HCT116 (cell line): Measurements from ENCODE around the gene ALDH8A1. TPM values are rescaled to one million over a fixed set of nuclear protein-coding genes. Genes with fewer than 3 reads are reported as not detected.

ENCODE experiments used
- ATAC-seq: fragments of 200-7000 bp; cut with Tn5 transposase; 2 replicates; pipeline ENCODE4 v1.9.1; 2020; ENCODE audit warnings: mild to moderate bottlenecking, moderate library complexity
- BruUV-seq: library from RNA; stranded (reverse); fragments of 400-500 nt; replicated peaks from 2 replicates; lab custom pipeline; 2021; lab: Mats Ljungman, UMichigan
- CTCF ChIA-PET: fragments of 300-600 bp; sonication (Branson Sonifier 250); formaldehyde crosslinking; loops from one replicate; lab custom pipeline; 2021; ENCODE audit warnings: antibody characterized with exemption; lab: Charles Lee
- POLR2A ChIA-PET: fragments of 300-600, 350-600 bp; sonication (Branson Sonifier 250); formaldehyde crosslinking; loops from one replicate; lab custom pipeline; 2021; ENCODE audit warnings: antibody characterized with exemption; lab: Charles Lee
- RAD21 ChIA-PET, 2 experiments: fragments of 300-600 bp; sonication (Branson Sonifier 250); formaldehyde crosslinking; loops; one replicate each; lab custom pipeline; 2023; ENCODE audit warnings: low total read pairs in 2 of 2; ENCODE audit not compliant: uncharacterized antibody in 2 of 2, unreplicated experiment in 2 of 2, low non-redundant PET in 1 of 2; lab: Charles Lee
- DNase-seq: peaks from one replicate; pipeline ENCODE4 v3.0.0-alpha.2; 2010; ENCODE audit warnings: low read depth, low spot score
- H2AFZ ChIP-seq: fragments of 200-600 bp; shearing (Covaris generic), sonication (generic); 2 replicates; pipeline ENCODE4 v1.6.1; 2017; ENCODE audit warnings: low read depth, mixed run types, mixed read lengths, antibody characterized with exemption, low read length; ENCODE audit not compliant: poor library complexity, severe bottlenecking
- H3K27ac ChIP-seq: 2 replicates; pipeline ENCODE4 v1.5.1; 2012; ENCODE audit warnings: low read depth, low read length
- H3K27me3 ChIP-seq: fragments of 200-600 bp; sonication (generic); 2 replicates; pipeline ENCODE4 v1.6.1; 2016; ENCODE audit warnings: mixed run types, low read length, mixed read lengths; ENCODE audit not compliant: insufficient read depth
- H3K36me3 ChIP-seq, 2 experiments: fragments of 200-500 bp in 1 of 2; fragments of 200-600 bp in 1 of 2; sonication (Bioruptor generic) in 1 of 2; sonication (generic) in 1 of 2; 2 replicates each; pipeline versions ENCODE4 v1.5.1 to v1.6.1; 2014 to 2016; ENCODE audit warnings: low read length in 2 of 2, inconsistent platforms in 1 of 2, mixed read lengths in 1 of 2, mixed run types in 1 of 2; ENCODE audit not compliant: insufficient read depth in 2 of 2, control insufficient read depth in 1 of 2
- H3K4me1 ChIP-seq, 2 experiments: fragments of 200-600 bp in 1 of 2; sonication (generic) in 1 of 2; 2 replicates each; pipeline versions ENCODE4 v1.5.1 to v1.6.1; 2012 to 2017; ENCODE audit warnings: low read length in 2 of 2, inconsistent platforms in 1 of 2, mild to moderate bottlenecking in 1 of 2, mixed read lengths in 1 of 2, mixed run types in 1 of 2, moderate library complexity in 1 of 2; ENCODE audit not compliant: insufficient read depth in 2 of 2, control insufficient read depth in 1 of 2
- H3K4me2 ChIP-seq: fragments of 200-600 bp; sonication (generic); 2 replicates; pipeline ENCODE4 v1.6.1; 2017; ENCODE audit warnings: mixed run types, low read length, mixed read lengths
- H3K4me3 ChIP-seq, 2 experiments: fragments of 200-600 bp in 1 of 2; sonication (generic) in 1 of 2; replicated peaks in 1 of 2; 2 replicates each; pipeline ENCODE4 v1.5.1; 2011 to 2016; ENCODE audit warnings: low read length in 2 of 2, control low read depth in 1 of 2, low read depth in 1 of 2, mild to moderate bottlenecking in 1 of 2, mixed read lengths in 1 of 2, mixed run types in 1 of 2
- H3K79me2 ChIP-seq: fragments of 200-600 bp; sonication (generic); 2 replicates; pipeline ENCODE4 v1.6.1; 2017; ENCODE audit warnings: mild to moderate bottlenecking, mixed run types, low read length, moderate library complexity, mixed read lengths; ENCODE audit not compliant: insufficient read depth
- H3K9ac ChIP-seq: fragments of 200-600 bp; sonication (generic); 2 replicates; pipeline ENCODE4 v1.6.1; 2016; ENCODE audit warnings: low read length, mixed read lengths
- H3K9me2 ChIP-seq: fragments of 200-600 bp; sonication (generic), shearing (Covaris generic); 2 replicates; pipeline ENCODE4 v1.6.1; 2017; ENCODE audit warnings: mixed run types, mild to moderate bottlenecking, moderate library complexity; ENCODE audit not compliant: insufficient read depth
- H3K9me3 ChIP-seq, 2 experiments: fragments of 200-500 bp in 1 of 2; fragments of 200-600 bp in 1 of 2; sonication (Bioruptor generic) in 1 of 2; sonication (generic) in 1 of 2; 2 replicates each; pipeline ENCODE4 v1.6.1; 2014 to 2017; ENCODE audit warnings: low read length in 2 of 2, mixed read lengths in 2 of 2, inconsistent platforms in 1 of 2, low read depth in 1 of 2, mild to moderate bottlenecking in 1 of 2, mixed run types in 1 of 2, moderate library complexity in 1 of 2; ENCODE audit not compliant: control insufficient read depth in 1 of 2, insufficient read depth in 1 of 2
- H4K20me1 ChIP-seq: fragments of 200-600 bp; sonication (generic), shearing (Covaris generic); 2 replicates; pipeline ENCODE4 v1.6.1; 2017; ENCODE audit warnings: mixed run types, mild to moderate bottlenecking, moderate library complexity; ENCODE audit not compliant: insufficient read depth
- CBX3 ChIP-seq: IDR thresholded peaks from 2 replicates; pipeline ENCODE4 v1.6.1; 2012; ENCODE audit warnings: low read depth
- CEBPB ChIP-seq: IDR thresholded peaks from 2 replicates; pipeline ENCODE4 v1.6.1; 2012; ENCODE audit warnings: low read depth
- ELF1 ChIP-seq: IDR thresholded peaks from 2 replicates; pipeline ENCODE4 v1.6.1; 2012; ENCODE audit warnings: low read depth, borderline replicate concordance
- EZH2 ChIP-seq: fragments of 200-600 bp; sonication (generic); IDR thresholded peaks from 2 replicates; pipeline ENCODE4 v1.6.1; 2017; ENCODE audit warnings: antibody characterized with exemption, mixed run types
- EZH2phosphoT487 ChIP-seq: fragments of 200-600 bp; IDR thresholded peaks from 2 replicates; pipeline ENCODE4 v1.6.1; 2018; ENCODE audit warnings: antibody characterized with exemption, borderline replicate concordance
- FOSL1 ChIP-seq: IDR thresholded peaks from 2 replicates; pipeline ENCODE4 v1.6.1; 2012; ENCODE audit warnings: low read depth
- JUND ChIP-seq: IDR thresholded peaks from 2 replicates; pipeline ENCODE4 v1.6.1; 2012
- RAD21 ChIP-seq: IDR thresholded peaks from 2 replicates; pipeline ENCODE4 v1.6.1; 2012; ENCODE audit warnings: low read depth, mild to moderate bottlenecking
- SIN3A ChIP-seq: IDR thresholded peaks from 2 replicates; pipeline ENCODE4 v1.6.1; 2012; ENCODE audit warnings: low read depth
- SP1 ChIP-seq: IDR thresholded peaks from 2 replicates; pipeline ENCODE4 v1.6.1; 2012; ENCODE audit warnings: low read depth
- SRF ChIP-seq: IDR thresholded peaks from 2 replicates; pipeline ENCODE4 v1.6.1; 2012; ENCODE audit warnings: low read depth
- TCF7L2 ChIP-seq: IDR thresholded peaks from 2 replicates; pipeline ENCODE4 v1.7.0; 2011; ENCODE audit warnings: borderline replicate concordance, inconsistent platforms; ENCODE audit not compliant: insufficient read depth, insufficient read length; ENCODE audit errors: extremely low read depth
- YY1 ChIP-seq: IDR thresholded peaks from 2 replicates; pipeline ENCODE4 v1.6.1; 2011; ENCODE audit warnings: low read length, low read depth, moderate library complexity, mild to moderate bottlenecking; ENCODE audit not compliant: insufficient replicate concordance; ENCODE audit errors: extremely low read depth
- ZFX ChIP-seq: fragments of 450-650 bp; IDR thresholded peaks from 2 replicates; pipeline ENCODE4 v1.6.1; 2017
- ZNF274 ChIP-seq: fragments of 200-500 bp; sonication (Bioruptor generic); IDR thresholded peaks from 2 replicates; pipeline ENCODE4 v1.6.1; 2014; ENCODE audit warnings: mild to moderate bottlenecking, low read depth, low read length, inconsistent platforms
- intact Hi-C: fragments of 100-400 bp; cut with micrococcal nuclease; formaldehyde crosslinking; loops from 2 replicates; pipeline ENCODE4 v1.10.0; 2022
- total RNA-seq: library from RNA; stranded (reverse); gene quantifications from one replicate; pipeline ENCODE4 v1.2.1, GENCODE V29; 2021; ENCODE audit not compliant: unreplicated experiment
- TF ChIP-seq, protein P1 (sequence below): IDR thresholded peaks from 2 replicates; pipeline ENCODE4 v1.6.1; 2012
- TF ChIP-seq, protein P2 (sequence below): IDR thresholded peaks from 2 replicates; pipeline ENCODE4 v1.6.1; 2012

Gene ALDH8A1
- total RNA-seq, 1 experiment from 2014 or later: 1.4 TPM

DNA sequence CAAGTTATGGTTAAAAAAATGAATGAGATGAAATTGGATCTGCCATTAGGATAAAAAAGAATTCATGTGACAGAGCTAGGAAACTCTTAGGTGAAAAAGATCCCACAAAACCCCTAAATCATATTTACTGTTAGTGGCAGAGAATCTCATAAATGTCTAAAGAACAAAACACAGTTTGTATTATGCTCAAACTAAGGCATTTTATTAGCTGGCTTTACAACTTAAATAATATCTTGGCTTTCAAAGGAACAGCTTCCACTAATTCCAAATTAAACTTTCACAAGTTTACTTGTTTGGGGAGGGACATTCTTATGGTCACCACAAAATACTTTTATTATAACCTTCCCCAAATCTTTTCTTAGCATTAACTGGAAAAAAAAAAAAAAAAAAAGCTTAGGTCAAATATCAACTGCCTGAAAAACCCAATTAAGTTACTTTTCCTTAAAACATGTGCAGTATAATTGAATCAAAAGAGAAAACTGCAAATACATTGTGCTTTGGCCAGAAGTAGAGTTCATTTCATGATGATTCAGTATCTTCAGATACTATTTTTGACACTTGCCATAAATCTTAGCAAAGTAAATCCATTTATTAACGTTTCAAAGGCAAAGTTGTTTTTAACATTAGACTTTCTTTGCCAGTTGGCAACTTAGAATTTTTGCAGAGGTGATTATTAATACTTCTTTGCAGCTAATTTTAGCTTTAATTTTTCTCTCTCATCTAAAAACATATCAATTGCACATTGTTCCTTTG is 14.7 kb upstream of the ALDH8A1 start:
- no peak for TF ChIP-seq CEBPB
- no peaks in the 10 kb centered on the region for H3K79me2 ChIP-seq
- BruUV-seq: TSS peak; percentile 22
- H3K27ac ChIP-seq: no peak overlapping the region
- H3K9ac ChIP-seq: no peak overlapping the region
- H3K9me3 ChIP-seq: no peaks in the 10 kb centered on the region
- POLR2A ChIA-PET: no interaction called here
- CTCF ChIA-PET: interaction anchor here (2.3 kb wide), 1 partner anchor 24 kb away, joined by 7 read pairs; no protein-coding TSS in a partner anchor
- H3K36me3 ChIP-seq: peaks cover 0 to 3% of the 10 kb centered on the region in 2 experiments; a peak in 3 of 4 replicates
- H3K4me1 ChIP-seq: no peaks in the 10 kb centered on the region
- DNase-seq (no peak), ATAC-seq (no peak)
- intact Hi-C loops: no loop called here
- H3K27me3 ChIP-seq: no peaks in the 10 kb centered on the region
- RAD21 ChIA-PET: no interaction called here
- H3K9me2 ChIP-seq: no peaks in the 10 kb centered on the region
- no peak overlapping the region for H3K4me3 ChIP-seq
- no peak overlapping the region for H2AFZ ChIP-seq
- no peak overlapping the region for H3K4me2 ChIP-seq
- no peaks in the 10 kb centered on the region for H4K20me1 ChIP-seq

DNA sequence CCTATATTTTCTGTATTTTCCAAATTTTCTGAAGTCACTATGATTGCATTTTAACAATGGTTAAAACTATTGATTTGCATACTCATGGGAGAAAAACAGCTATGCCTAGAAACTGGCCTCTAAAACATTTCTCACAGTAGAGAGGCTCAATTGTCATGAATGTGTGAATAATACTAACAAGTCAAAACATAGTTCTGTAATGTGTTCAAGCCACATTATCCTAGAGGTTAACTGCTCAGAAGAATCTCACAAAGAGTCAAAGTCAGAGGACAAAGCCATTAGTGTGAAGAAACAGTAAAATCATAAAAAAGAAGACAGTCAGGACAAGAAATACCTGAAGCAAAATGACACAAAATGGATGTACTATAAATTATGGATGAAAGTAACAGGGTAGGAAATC is 12.5 kb upstream of the ALDH8A1 start:
- ChIA-PET POLR2A (no interaction called here), CTCF (no interaction called here), RAD21 (no interaction called here)
- H2AFZ ChIP-seq: no peak overlapping the region
- no peaks in the 10 kb centered on the region for H3K27me3 ChIP-seq
- no TSS peak for BruUV-seq
- no peaks in the 10 kb centered on the region for H3K9me3 ChIP-seq
- no peaks in the 10 kb centered on the region for H3K79me2 ChIP-seq
- no peak for DNase-seq
- no peak overlapping the region for H3K4me2 ChIP-seq
- no peaks in the 10 kb centered on the region for H4K20me1 ChIP-seq
- TF ChIP-seq, protein P1, sequence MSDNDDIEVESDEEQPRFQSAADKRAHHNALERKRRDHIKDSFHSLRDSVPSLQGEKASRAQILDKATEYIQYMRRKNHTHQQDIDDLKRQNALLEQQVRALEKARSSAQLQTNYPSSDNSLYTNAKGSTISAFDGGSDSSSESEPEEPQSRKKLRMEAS: no peak
- TF ChIP-seq SIN3A: no peak
- no peak for TF ChIP-seq CEBPB
- no peak for TF ChIP-seq EZH2
- TF ChIP-seq, protein P2, sequence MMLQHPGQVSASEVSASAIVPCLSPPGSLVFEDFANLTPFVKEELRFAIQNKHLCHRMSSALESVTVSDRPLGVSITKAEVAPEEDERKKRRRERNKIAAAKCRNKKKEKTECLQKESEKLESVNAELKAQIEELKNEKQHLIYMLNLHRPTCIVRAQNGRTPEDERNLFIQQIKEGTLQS: no peak
- no peak for TF ChIP-seq YY1
- no peak for TF ChIP-seq ZNF274
- no peak for TF ChIP-seq JUND
- TF ChIP-seq FOSL1: no peak
- no peak for TF ChIP-seq ZFX
- no peak for TF ChIP-seq SRF
- TF ChIP-seq EZH2phosphoT487: no peak
- TF ChIP-seq CBX3: no peak
- TF ChIP-seq SP1: no peak
- no peak for TF ChIP-seq TCF7L2
- no peak for TF ChIP-seq ELF1
- TF ChIP-seq RAD21: no peak
- no peak for ATAC-seq
- H3K9ac ChIP-seq: no peak overlapping the region
- H3K9me2 ChIP-seq: no peaks in the 10 kb centered on the region
- H3K4me1 ChIP-seq: no peaks in the 10 kb centered on the region
- no peak overlapping the region for H3K27ac ChIP-seq
- H3K4me3 ChIP-seq: no peak overlapping the region
- peaks cover 0 to 10% of the 10 kb centered on the region in 2 experiments for H3K36me3 ChIP-seq
- intact Hi-C loops: no loop called here
